ENCODE data around the gene KATNAL2. TPM values are rescaled to one million over a fixed set of nuclear protein-coding genes. Genes with fewer than 3 reads are reported as not detected.

The KATNAL2 gene
- total and polyA plus RNA-seq, 12 donors: 0.74 to 6.1 (median 2.2) TPM

GRCh38 chr18:47143153-47143552 is 225.8 kb downstream of the KATNAL2 start:
- Histone ChIP-seq H3K27ac (no peak overlapping the region), H3K27me3 (no peaks in the 10 kb centered on the region), H3K4me1 (peaks cover 0 to 42% (median 15%) of the 10 kb centered on the region in 9 donors), H3K36me3 (peaks cover 0 to 4% (median 0%) of the 10 kb centered on the region in 9 donors), H3K9me3 (no peaks in the 10 kb centered on the region), H3K4me3 (no peak overlapping the region)
- ATAC-seq: no peak
- intact Hi-C loops (cut with DNase I): no loop called here
- no peak for DNase-seq
- 97 to 99% methylated on average over 5 of the region's 5 CpGs for WGBS, 2 donors
- TF ChIP-seq, protein P1, sequence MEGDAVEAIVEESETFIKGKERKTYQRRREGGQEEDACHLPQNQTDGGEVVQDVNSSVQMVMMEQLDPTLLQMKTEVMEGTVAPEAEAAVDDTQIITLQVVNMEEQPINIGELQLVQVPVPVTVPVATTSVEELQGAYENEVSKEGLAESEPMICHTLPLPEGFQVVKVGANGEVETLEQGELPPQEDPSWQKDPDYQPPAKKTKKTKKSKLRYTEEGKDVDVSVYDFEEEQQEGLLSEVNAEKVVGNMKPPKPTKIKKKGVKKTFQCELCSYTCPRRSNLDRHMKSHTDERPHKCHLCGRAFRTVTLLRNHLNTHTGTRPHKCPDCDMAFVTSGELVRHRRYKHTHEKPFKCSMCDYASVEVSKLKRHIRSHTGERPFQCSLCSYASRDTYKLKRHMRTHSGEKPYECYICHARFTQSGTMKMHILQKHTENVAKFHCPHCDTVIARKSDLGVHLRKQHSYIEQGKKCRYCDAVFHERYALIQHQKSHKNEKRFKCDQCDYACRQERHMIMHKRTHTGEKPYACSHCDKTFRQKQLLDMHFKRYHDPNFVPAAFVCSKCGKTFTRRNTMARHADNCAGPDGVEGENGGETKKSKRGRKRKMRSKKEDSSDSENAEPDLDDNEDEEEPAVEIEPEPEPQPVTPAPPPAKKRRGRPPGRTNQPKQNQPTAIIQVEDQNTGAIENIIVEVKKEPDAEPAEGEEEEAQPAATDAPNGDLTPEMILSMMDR (IDR thresholded peaks at IDR 0.05): no peak

DNA sequence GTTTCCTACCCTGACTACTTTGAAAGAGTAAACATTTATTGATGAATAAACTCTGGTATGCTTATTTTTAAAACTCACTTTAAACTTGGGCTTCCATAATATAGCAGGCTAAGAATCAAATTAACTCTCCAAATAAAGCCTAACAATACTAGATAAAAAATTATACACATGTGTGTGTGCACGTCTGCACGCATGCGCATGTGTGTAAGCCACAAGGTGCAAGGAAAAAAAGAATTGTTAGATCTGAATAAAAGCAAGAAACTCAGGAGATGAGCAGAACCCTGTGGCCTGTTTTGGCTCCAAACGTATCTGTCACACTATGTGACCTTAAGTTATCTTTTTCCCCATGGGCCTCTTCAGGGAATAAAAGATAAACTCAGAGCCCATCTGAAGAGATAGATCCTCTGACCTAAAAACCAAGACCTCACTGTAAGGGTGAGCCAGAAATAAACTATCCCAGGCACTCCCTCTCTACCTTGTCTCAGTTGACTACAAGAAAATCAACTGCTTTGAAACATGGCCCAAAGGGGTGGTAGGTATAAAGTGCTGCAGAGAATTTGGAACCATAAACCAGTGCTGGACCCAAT is 226.6 kb downstream of the KATNAL2 start:
- peaks cover 0 to 49% (median 24%) of the 10 kb centered on the region in 9 donors for H3K4me1 ChIP-seq
- H3K36me3 ChIP-seq: peaks cover 0 to 4% (median 0%) of the 10 kb centered on the region in 9 donors
- H3K9me3 ChIP-seq: no peaks in the 10 kb centered on the region
- ATAC-seq: peak in 4 of 8 donors; percentile 41 to 83 (median 56)
- no peak overlapping the region for H3K4me3 ChIP-seq
- TF ChIP-seq, protein P1 (IDR thresholded peaks at IDR 0.05): no peak
- WGBS, 2 donors: 77 to 79% methylated on average over 4 of the region's 4 CpGs
- peak overlapping the region in 2 of 10 donors; percentile 19 to 38 for H3K27ac ChIP-seq
- DNase-seq: no peak
- H3K27me3 ChIP-seq: no peaks in the 10 kb centered on the region
- intact Hi-C loops (cut with DNase I): no loop called here

GRCh38 chr18:47146206-47146605 is 228.8 kb downstream of the KATNAL2 start:
- Histone ChIP-seq H3K27ac (no peak overlapping the region), H3K27me3 (no peaks in the 10 kb centered on the region), H3K9me3 (no peaks in the 10 kb centered on the region), H3K4me3 (no peak overlapping the region), H3K36me3 (peaks cover 0 to 4% (median 0%) of the 10 kb centered on the region in 9 donors), H3K4me1 (peaks cover under 1 to 61% (median 36%) of the 10 kb centered on the region in 9 donors)
- ATAC-seq: no peak
- intact Hi-C loops (cut with DNase I): no loop called here
- DNase-seq: no peak
- WGBS, 2 donors: 85 to 91% methylated on average over 3 of the region's 3 CpGs
- TF ChIP-seq, protein P1 (IDR thresholded peaks at IDR 0.05): no peak

DNA sequence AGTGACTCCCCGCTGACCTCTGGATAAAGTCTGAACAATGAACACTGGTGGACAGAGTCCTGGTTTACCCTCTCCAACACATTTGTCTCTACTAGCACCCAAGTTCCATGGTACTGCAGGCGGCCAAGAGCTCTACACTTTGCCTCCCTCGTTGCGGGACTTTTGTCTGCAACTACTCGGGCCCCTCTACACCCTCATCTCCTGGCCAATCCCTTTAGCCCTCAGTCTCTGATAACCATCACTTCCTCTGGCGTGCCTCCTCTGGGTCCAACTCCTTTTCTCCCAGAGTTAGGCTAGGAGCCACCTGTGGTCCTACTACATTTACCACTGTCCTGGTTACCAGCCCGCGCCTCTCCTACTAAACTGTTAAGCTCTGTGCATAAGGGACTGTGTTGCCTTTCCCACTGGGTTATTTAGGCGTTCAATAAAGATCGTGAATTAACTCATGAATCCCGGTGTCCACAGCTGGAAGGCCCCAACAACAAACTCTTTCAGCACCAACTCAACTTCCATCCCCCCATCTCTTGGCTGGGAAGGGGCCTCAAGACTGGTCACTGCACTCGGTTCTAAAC is 232.1 kb downstream of the KATNAL2 start:
- H3K27me3 ChIP-seq: no peaks in the 10 kb centered on the region
- H3K4me3 ChIP-seq: peak overlapping the region; percentile 50 to 82 (median 74)
- intact Hi-C loops (cut with DNase I): loop anchor here in 2 of 10 donors (1.0 to 2.0 kb wide), 2 partner anchors 27 kb away; partner anchors contain the start of gene IER3IP1 (in 2 of the 2)
- TF ChIP-seq, protein P1 (IDR thresholded peaks at IDR 0.05): no peak
- peak overlapping the region; percentile 69 to 97 (median 94) for H3K27ac ChIP-seq
- peaks cover 2 to 53% (median 30%) of the 10 kb centered on the region in 9 donors for H3K4me1 ChIP-seq
- H3K36me3 ChIP-seq: peaks cover 0 to 16% (median 3%) of the 10 kb centered on the region in 9 donors
- DNase-seq (no peak), ATAC-seq (peak in 5 of 8 donors; percentile 1 to 17 (median 8))
- no peaks in the 10 kb centered on the region for H3K9me3 ChIP-seq
- 19 to 25% methylated on average over 12 of the region's 12 CpGs for WGBS, 2 donors

Measured in heart right ventricle (tissue), 16 donors.